RWPE2 (cell line): ENCODE results near the gene IQCH.
"Not testable (repeated sequence)": the region's sequence is repeated elsewhere in the genome, so short reads cannot be mapped to it uniquely, and the experiment has no call there.

Experiments
- ATAC-seq: fragments of 200-7000 bp; cut with Tn5 transposase; 3 replicates; pipeline ENCODE4 v1.9.1; 2021; ENCODE audit warnings: low read depth
- DNase-seq: peaks from one replicate; pipeline ENCODE4 v3.0.0-alpha.2; 2020; ENCODE audit warnings: low spot score
- H3K27ac ChIP-seq: fragments of 450-650 bp; 2 replicates; pipeline ENCODE4 v1.5.1; 2017; ENCODE audit warnings: mild to moderate bottlenecking; ENCODE audit not compliant: poor library complexity, severe bottlenecking
- H3K27me3 ChIP-seq: fragments of 250-450 bp; sonication (Bioruptor Pico); 2 replicates; pipeline ENCODE4 v1.5.1; 2021; ENCODE audit warnings: mild to moderate bottlenecking, moderate library complexity; ENCODE audit not compliant: insufficient read depth, poor library complexity, severe bottlenecking
- H3K36me3 ChIP-seq: fragments of 250-450 bp; sonication (Bioruptor Pico); 2 replicates; pipeline ENCODE4 v1.5.1; 2020; ENCODE audit warnings: low read depth, mild to moderate bottlenecking, moderate library complexity
- H3K4me1 ChIP-seq: fragments of 250-450 bp; sonication (Bioruptor Pico); 2 replicates; pipeline ENCODE4 v1.5.1; 2021; ENCODE audit warnings: mild to moderate bottlenecking, moderate library complexity; ENCODE audit not compliant: insufficient read depth, poor library complexity, severe bottlenecking
- H3K4me3 ChIP-seq: fragments of 250-450 bp; sonication (Bioruptor Pico); 2 replicates; pipeline ENCODE4 v1.5.1; 2021; ENCODE audit warnings: mild to moderate bottlenecking, moderate library complexity; ENCODE audit not compliant: severe bottlenecking
- H3K9me3 ChIP-seq: fragments of 250-450 bp; sonication (Bioruptor Pico); 2 replicates; pipeline ENCODE4 v1.5.1; 2021; ENCODE audit warnings: mild to moderate bottlenecking, moderate library complexity; ENCODE audit not compliant: severe bottlenecking
- CTCF ChIP-seq: fragments of 450-650 bp; IDR thresholded peaks from one replicate; pipeline ENCODE4 v1.5.1; 2017; ENCODE audit warnings: mild to moderate bottlenecking, moderate library complexity; ENCODE audit not compliant: poor library complexity, severe bottlenecking

Gene IQCH

GRCh38 chr15:67358812-67359211 is 104.2 kb downstream of the IQCH start:
- no peak for DNase-seq

DNA sequence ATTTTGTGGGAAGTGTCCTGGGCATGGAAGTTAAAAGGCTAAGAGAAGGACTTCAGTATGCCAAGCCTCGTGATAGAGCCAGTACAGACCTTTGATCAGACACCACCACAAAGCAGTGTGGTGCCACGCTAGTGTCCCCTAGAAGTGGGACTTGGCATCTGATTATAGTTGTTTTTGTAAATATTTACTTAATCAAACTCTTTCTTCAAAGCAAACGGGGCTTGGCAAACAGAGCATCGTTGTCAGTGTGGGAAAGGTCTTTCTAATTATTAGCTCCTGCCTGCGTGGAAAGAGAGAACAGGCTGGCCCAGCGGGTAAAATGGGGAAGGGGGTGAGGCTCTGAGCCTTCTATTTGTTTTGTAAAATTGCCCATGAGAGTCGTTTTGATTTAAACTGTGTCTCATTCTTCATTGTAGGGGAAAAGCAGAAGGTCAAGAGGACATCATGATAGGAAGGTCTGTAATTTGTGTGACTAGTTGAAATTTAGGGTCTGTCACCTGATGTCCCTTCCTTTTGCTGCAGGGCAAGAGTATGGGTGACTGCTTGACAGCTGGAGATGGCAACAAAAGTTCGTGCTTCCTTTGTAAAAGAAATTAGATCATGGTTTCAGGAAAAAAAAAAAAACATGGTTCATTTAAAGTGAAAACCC is 105.0 kb downstream of the IQCH start:
- TF ChIP-seq CTCF, result no peak
- Histone ChIP-seq H3K4me1 (no peaks in the 10 kb centered on the region), H3K27me3 (peaks cover 5% of the 10 kb centered on the region), H3K4me3 (no peak overlapping the region), H3K27ac (no peak overlapping the region), H3K9me3 (no peaks in the 10 kb centered on the region), H3K36me3 (no peaks in the 10 kb centered on the region)
- ATAC-seq (no peak), DNase-seq (no peak)

More at GRCh38 chr15:67358812-67359211, 104.2 kb downstream of the IQCH start:
- H3K36me3 ChIP-seq, result no peaks in the 10 kb centered on the region
- no peak for ATAC-seq
- no peak for TF ChIP-seq CTCF
- no peaks in the 10 kb centered on the region for H3K9me3 ChIP-seq
- no peak overlapping the region for H3K27ac ChIP-seq
- peaks cover 5% of the 10 kb centered on the region for H3K27me3 ChIP-seq
- no peaks in the 10 kb centered on the region for H3K4me1 ChIP-seq
- no peak overlapping the region for H3K4me3 ChIP-seq

GRCh38 chr15:67361100-67361499 is 106.5 kb downstream of the IQCH start:
- Histone ChIP-seq H3K4me1 (no peaks in the 10 kb centered on the region), H3K4me3 (no peak overlapping the region), H3K27ac (no peak overlapping the region), H3K36me3 (no peaks in the 10 kb centered on the region), H3K9me3 (no peaks in the 10 kb centered on the region), H3K27me3 (peaks cover 5% of the 10 kb centered on the region)
- no peak for TF ChIP-seq CTCF
- ATAC-seq (no peak), DNase-seq (no peak)

GRCh38 chr15:67363712-67364111 is 109.1 kb downstream of the IQCH start:
- not testable (repeated sequence) for DNase-seq

DNA sequence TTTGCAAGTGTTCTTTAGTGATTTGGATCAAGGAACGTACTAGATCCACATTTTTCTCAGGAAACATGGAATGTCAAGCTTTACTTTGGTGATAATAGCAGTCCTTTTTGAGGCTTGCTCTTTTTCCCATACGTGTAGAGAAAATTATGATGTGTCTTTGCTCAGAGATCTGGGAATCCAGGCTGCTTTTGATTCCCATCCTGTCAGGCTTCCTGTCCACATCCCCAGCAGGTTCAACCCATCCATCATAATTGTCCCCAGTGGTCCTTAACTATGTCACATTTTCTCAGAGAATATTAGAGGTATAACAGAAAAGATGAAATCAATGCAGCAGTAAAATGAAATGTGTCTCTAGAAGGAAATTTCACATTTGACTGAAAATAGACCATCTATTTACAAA is 111.4 kb downstream of the IQCH start:
- peaks cover 5% of the 10 kb centered on the region for H3K27me3 ChIP-seq
- H3K36me3 ChIP-seq, result no peaks in the 10 kb centered on the region
- no peaks in the 10 kb centered on the region for H3K4me1 ChIP-seq
- no peak for TF ChIP-seq CTCF
- H3K9me3 ChIP-seq, result no peaks in the 10 kb centered on the region
- no peak overlapping the region for H3K4me3 ChIP-seq
- no peak overlapping the region for H3K27ac ChIP-seq
- ATAC-seq (no peak), DNase-seq (no peak)

More at GRCh38 chr15:67363712-67364111, 109.1 kb downstream of the IQCH start:
- not testable (repeated sequence) for H3K27ac ChIP-seq, H3K4me1 ChIP-seq, H3K4me3 ChIP-seq, H3K27me3 ChIP-seq, H3K9me3 ChIP-seq, H3K36me3 ChIP-seq, ATAC-seq
